NAMALWA (cell line): Measurements from ENCODE around the gene FRG2.
"Not testable (repeated sequence)": the region's sequence is repeated elsewhere in the genome, so short reads cannot be mapped to it uniquely, and the experiment has no call there.

Experiments
- DNase-seq: peaks from one replicate; pipeline ENCODE4 v3.0.0-alpha.2; 2015; ENCODE audit warnings: low spot score

The FRG2 gene

GRCh38 chr4:190027156-190027555 is at the start of gene FRG2:
TSS of gene FRG2 (minus strand) at chr4:190027256. CDS start at chr4:190027204, 52 bp downstream.
- DNase-seq, result not testable (repeated sequence)

- DNase-seq, result not testable (repeated sequence)
These were observed 41.3 kb upstream of the FRG2 start for GRCh38 chr4:190068351-190068750.

- DNase-seq, result not testable (repeated sequence)
These were observed 37.7 kb upstream of the FRG2 start for GRCh38 chr4:190064805-190065204.

- DNase-seq, result not testable (repeated sequence)
These were observed 37.3 kb upstream of the FRG2 start, which contains the start of gene DBET for GRCh38 chr4:190064342-190064741. TSS of gene DBET (plus strand) at chr4:190064502.

GRCh38 chr4:190058997-190059396 is 31.9 kb upstream of the FRG2 start:
- not testable (repeated sequence) for DNase-seq

GRCh38 chr4:190049378-190050239 is 22.6 kb upstream of the FRG2 start:
- DNase-seq, result not testable (repeated sequence)

GRCh38 chr4:190047627-190048026 is 20.6 kb upstream of the FRG2 start:
- DNase-seq, result not testable (repeated sequence)

- DNase-seq, result not testable (repeated sequence)
These were observed 13.8 kb upstream of the FRG2 start for GRCh38 chr4:190040873-190041272.

GRCh38 chr4:190037704-190038388 is 10.8 kb upstream of the FRG2 start:
- not testable (repeated sequence) for DNase-seq

- DNase-seq, result not testable (repeated sequence)
These were observed 4.2 kb upstream of the FRG2 start for GRCh38 chr4:190031264-190031663.

GRCh38 chr4:190022614-190023281 is 4.3 kb downstream of the FRG2 start:
- DNase-seq, result not testable (repeated sequence)

GRCh38 chr4:190021973-190022372 is 5.1 kb downstream of the FRG2 start:
- not testable (repeated sequence) for DNase-seq

- no peak for DNase-seq
These were observed 6.0 kb downstream of the FRG2 start for GRCh38 chr4:190020790-190021717.

GRCh38 chr4:190019859-190020463 is 7.1 kb downstream of the FRG2 start:
- not testable (repeated sequence) for DNase-seq

GRCh38 chr4:190019023-190019858 is 7.8 kb downstream of the FRG2 start:
- no peak for DNase-seq

GRCh38 chr4:190018201-190018920 is 8.7 kb downstream of the FRG2 start:
- DNase-seq, result no peak

- DNase-seq, result no peak
These were observed 9.5 kb downstream of the FRG2 start for GRCh38 chr4:190017357-190018200.
